CD4-positive, alpha-beta T cell treated with Interleukin-17A for 1 hour (primary cell): ENCODE data around the gene ARMCX4.
A peak's percentile ranks its signal among the peaks of the same experiment; 100 is the strongest.
"Not testable (repeated sequence)": the region's sequence is repeated elsewhere in the genome, so short reads cannot be mapped to it uniquely, and the experiment has no call there.

Experiments
- DNase-seq: peaks from one replicate; pipeline ENCODE4 v3.0.0-alpha.2; 2020

ARMCX4 gene

GRCh38 chrX:101485212-101485949 lies at the start of gene ARMCX4:
ARMCX4 (plus strand) TSS chrX:101485456; CDS start chrX:101488590, 3,134 bp downstream.
- DNase-seq, result peak; percentile 51

DNA sequence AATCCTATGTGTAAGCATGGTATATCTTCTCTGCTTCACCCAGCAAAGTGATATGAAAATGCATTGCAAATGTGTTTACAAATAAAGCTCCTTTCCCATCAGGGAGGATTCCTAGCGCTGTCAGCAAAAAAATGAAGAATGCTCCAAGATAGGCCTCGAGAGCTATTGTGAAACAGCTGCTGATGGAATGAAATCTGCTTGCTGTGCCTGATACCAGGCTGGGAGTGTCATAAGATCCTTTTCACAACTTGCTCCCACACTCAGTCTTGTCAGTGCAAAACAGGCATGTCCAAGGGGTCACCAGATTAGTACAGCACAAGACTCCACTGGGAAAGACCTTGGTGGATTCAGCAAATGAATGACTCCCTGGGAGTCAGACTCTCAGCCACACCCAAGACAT lies 43.2 kb upstream of the ARMCX4 start:
- no peak for DNase-seq

- no peak for DNase-seq
Observed at GRCh38 chrX:101449279-101449678, 36.0 kb upstream of the ARMCX4 start.

- DNase-seq, result no peak
Observed at GRCh38 chrX:101450085-101450484, 35.2 kb upstream of the ARMCX4 start.

GRCh38 chrX:101450961-101451360 lies 34.3 kb upstream of the ARMCX4 start:
- no peak for DNase-seq

DNA sequence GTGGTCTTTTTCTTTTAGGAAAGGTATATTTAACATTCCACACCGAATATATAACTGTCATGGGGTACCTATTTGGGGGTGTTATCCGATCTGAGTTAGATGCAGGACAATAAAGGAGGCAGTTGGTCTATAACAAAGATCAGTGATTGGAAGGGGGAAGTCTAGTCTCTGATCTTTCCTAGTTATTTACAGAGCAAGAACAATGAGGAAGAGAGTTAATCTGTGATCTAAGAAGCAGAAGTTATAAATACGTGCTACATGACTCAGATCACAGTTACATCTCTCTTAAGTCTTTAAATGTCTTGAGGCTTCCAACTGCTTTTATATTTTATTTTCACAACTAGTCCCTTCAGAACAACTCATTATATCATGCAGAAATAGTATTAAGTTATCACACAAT lies 33.2 kb upstream of the ARMCX4 start:
- DNase-seq, result no peak

DNA sequence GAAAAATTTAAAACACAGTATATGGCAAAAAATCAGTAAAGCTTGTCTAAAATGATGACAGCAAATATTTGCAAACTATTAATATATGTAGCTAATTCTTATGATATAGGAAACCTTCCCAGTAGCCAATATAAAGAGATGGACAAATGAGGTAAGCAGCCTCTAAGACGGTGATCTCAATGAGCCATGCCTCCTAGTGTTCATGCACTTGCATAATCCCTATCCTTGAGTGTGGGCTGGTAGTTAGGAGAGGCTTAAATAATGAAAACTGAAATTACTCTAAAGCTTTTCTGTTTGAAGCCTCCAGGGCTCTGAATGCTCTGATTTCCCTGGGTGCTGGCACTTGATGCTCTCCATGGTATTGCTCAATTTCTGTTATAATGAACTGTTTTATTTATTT lies 24.6 kb upstream of the ARMCX4 start:
- no peak for DNase-seq

GRCh38 chrX:101462892-101463291 lies 22.4 kb upstream of the ARMCX4 start:
- DNase-seq, result no peak

GRCh38 chrX:101478366-101478765 lies 6.9 kb upstream of the ARMCX4 start:
- DNase-seq, result no peak

DNA sequence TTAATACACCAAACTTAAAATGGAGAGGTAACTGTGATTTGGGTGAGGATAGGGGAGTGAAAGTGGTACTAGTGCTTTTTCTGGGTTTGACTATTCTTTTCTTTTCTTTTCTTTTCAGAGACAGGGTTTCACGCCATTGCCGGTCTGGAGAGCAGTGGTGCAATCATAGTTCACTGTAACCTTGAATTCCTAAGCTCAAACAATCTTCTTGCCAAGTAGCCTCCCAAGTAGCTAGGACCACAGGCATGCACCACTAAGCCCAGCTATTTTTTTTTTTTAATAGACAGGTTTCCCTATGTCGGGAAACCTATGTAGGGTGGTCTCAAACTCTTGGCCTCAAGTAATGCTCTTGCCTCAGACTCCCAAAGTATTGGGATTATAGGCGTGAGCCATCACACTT lies 3.0 kb upstream of the ARMCX4 start:
- DNase-seq, result no peak

GRCh38 chrX:101483705-101484104 lies 1.6 kb upstream of the ARMCX4 start:
- DNase-seq, result no peak

- DNase-seq, result no peak
Observed at GRCh38 chrX:101484135-101484534, 1.1 kb upstream of the ARMCX4 start.

GRCh38 chrX:101488796-101489195 lies 3.5 kb downstream of the ARMCX4 start:
- no peak for DNase-seq

GRCh38 chrX:101491943-101492342 lies 6.7 kb downstream of the ARMCX4 start:
- no peak for DNase-seq

DNA sequence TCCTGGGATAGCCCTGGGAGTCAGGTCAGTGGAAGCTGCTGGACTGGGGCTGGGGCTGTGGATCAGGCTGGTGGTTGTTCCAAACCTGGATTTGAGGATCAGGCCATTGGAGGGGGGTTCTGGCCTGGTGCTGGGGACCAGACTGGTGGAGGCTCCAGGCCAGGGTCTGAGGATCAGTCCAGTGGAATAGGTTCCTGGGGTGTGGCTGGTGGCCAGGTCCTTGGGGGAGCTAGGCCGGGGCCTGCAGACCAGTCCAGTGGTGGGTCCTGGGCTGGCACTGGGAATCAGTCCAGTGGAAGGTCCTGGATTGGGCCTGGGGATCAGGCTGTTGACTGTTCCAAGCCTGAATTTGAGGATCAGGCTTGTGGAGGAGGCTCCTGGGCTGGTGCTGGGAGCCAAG lies 8.0 kb downstream of the ARMCX4 start:
- no peak for DNase-seq

GRCh38 chrX:101502929-101503328 lies 17.7 kb downstream of the ARMCX4 start:
- not testable (repeated sequence) for DNase-seq

DNA sequence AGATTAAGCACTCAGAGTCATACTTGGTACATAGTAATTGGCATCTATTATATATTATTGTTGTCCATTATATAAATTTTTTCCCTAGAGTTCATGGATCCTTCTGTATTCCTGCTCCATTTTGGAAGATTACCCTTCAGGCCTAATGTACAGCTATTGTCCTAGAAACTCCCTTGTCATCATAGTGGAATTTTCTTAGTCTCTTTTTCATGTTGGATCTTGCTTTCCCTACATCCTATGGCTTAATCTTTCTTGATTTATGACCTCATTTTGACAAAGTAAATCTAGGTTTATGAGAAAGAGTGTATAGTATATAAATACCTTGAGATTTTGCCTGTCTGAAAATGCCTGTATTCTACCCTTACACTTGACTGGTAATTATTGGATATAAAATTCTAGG lies 22.1 kb downstream of the ARMCX4 start:
- no peak for DNase-seq

- DNase-seq, result no peak
Observed at GRCh38 chrX:101507986-101508385, 22.7 kb downstream of the ARMCX4 start.

- DNase-seq, result no peak
Observed at GRCh38 chrX:101530944-101531343, 45.7 kb downstream of the ARMCX4 start.
